ENCODE data around the gene KRTAP12-2.

DNA sequence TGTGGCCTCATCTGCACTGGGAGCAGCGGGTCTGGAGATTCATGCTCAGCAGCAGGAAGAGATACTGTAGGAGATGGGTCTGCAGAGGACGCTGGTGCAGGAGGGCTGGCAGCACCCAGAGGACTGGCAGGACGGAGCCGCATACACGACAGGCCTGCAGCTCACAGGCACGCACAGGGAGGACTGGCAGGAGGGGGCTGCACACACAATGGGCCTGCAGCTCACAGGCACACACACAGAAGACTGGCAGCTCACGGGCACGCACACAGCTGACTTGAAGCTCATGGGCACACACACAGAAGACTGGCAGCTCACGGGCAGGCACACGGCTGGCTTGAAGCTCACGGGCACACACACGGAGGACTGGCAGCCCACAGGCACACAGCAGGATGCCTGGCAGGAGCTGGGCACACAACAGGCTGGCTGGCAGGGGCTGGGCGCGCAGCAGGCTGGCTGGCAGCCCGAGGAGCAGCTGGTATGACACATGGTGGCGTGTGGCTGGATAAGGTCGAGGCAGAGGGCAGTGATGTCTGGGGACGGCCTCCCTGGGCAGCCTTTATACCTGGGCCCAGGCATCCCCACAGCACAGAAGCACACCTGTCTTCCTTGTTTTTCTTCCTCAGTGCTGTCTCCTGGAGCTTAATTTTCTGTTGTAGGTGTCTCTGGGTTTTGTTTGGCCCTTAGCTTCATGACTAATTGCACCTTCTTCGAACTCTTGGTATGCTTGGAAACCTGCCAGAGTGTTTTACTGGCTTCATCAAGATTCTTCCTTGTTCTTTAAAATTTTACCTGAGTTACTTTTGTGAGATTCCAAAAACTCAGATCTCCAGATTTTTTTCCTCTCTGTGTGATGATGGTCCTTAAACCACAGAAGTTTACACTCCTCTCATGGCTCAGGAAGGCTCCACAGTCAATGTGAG lies at the start of gene KRTAP12-2:
- TF ChIP-seq POLR2AphosphoS5 (IDR thresholded peaks at IDR 0.05; ENCODE audit: low read depth, low read length) (no peak), POLR2A (IDR thresholded peaks at IDR 0.05; ENCODE audit: low read depth, low read length) (no peak), TAF1 (IDR thresholded peaks at IDR 0.05; ENCODE audit: low read depth, low read length) (no peak), SPI1 (IDR thresholded peaks at IDR 0.05; ENCODE audit: low read depth, low read length) (no peak)
